Transverse colon (tissue), 4 donors: ENCODE results near the gene ATP5PF. TPM values are rescaled to one million over a fixed set of nuclear protein-coding genes. Genes with fewer than 3 reads are reported as not detected.
"Not testable (repeated sequence)": the region's sequence is repeated elsewhere in the genome, so short reads cannot be mapped to it uniquely, and the experiment has no call there.

Experiments used
- DNase-seq: peaks from one replicate; pipeline ENCODE4 v3.0.0-alpha.2; 2019
- H3K27ac ChIP-seq, 4 donors: fragments of 200-600 bp; sonication (generic); 2 replicates each; pipeline ENCODE4 v1.5.1; 2016 to 2018; ENCODE audit warnings: inconsistent platforms in 4 of 4
- H3K27me3 ChIP-seq: fragments of 200-600 bp; sonication (generic); 2 replicates; pipeline ENCODE4 v1.5.1; 2017; ENCODE audit warnings: inconsistent platforms
- H3K36me3 ChIP-seq, 4 donors: fragments of 200-600 bp; sonication (generic); 2 replicates each; pipeline ENCODE4 v1.5.1; 2017 to 2019; ENCODE audit warnings: inconsistent platforms in 4 of 4
- H3K4me1 ChIP-seq, 4 donors: fragments of 200-600 bp; sonication (generic); 2 replicates each; pipeline ENCODE4 v1.5.1; 2017 to 2020; ENCODE audit warnings: inconsistent platforms in 4 of 4
- H3K4me3 ChIP-seq, 4 donors: fragments of 200-600 bp; sonication (generic); 1 replicate in 1 of 4; 2 replicates in 3 of 4; pipeline versions ENCODE4 v1.5.1 to v1.6.1; 2017 to 2019; ENCODE audit warnings: inconsistent platforms in 4 of 4
- H3K9me3 ChIP-seq, 2 donors: fragments of 200-600 bp; sonication (generic); 2 replicates each; pipeline ENCODE4 v1.5.1; 2017 to 2019; ENCODE audit warnings: inconsistent platforms in 2 of 2
- CTCF ChIP-seq, 5 experiments: fragments of 200-600 bp in 3 of 5; fragments of 450-650 bp in 2 of 5; sonication (generic) in 3 of 5; IDR thresholded peaks; 1 replicate in 2 of 5; 2 replicates in 3 of 5; pipeline ENCODE4 v1.5.1; 2016 to 2017; ENCODE audit warnings: antibody characterized with exemption in 5 of 5, inconsistent platforms in 3 of 5, mild to moderate bottlenecking in 2 of 5, moderate library complexity in 1 of 5
- EP300 ChIP-seq: sonication (generic); formaldehyde crosslinking; IDR thresholded peaks from one replicate; pipeline ENCODE4 v1.6.1; 2017; ENCODE audit warnings: antibody characterized with exemption, low read depth
- POLR2A ChIP-seq: fragments of 450-650 bp; IDR thresholded peaks from one replicate; pipeline ENCODE4 v1.6.1; 2016; ENCODE audit warnings: antibody characterized with exemption, mild to moderate bottlenecking, moderate library complexity
- POLR2AphosphoS5 ChIP-seq, 3 donors: sonication (generic); formaldehyde crosslinking; IDR thresholded peaks; one replicate each; pipeline ENCODE4 v1.6.1; 2016; ENCODE audit warnings: antibody characterized with exemption in 3 of 3
- WGBS, 2 donors: methylation state at CpG; one replicate each; pipeline ENCODE4 v1.1.5; 2018; ENCODE audit warnings: low coverage in 1 of 2; 5-methylcytosine and 5-hydroxymethylcytosine counted together
- in situ Hi-C, 4 donors: fragments of 200-750 bp; cut with MboI; loops; one replicate each; pipeline versions ENCODE4 v1.15.0 to v1.15.1; 2017; ENCODE audit warnings: low sequenced_read_pairs in 3 of 4, low pct_ligation_motif_present in 1 of 4, low pct_unique_long_range_greater_than_20kb in 1 of 4
- intact Hi-C: fragments of 100-400 bp; cut with DNase I; formaldehyde crosslinking; loops from one replicate; pipeline ENCODE4 v1.15.1; 2023; ENCODE audit warnings: low total_unique reads
- total RNA-seq, 4 donors: library from RNA; depleted of rRNA; stranded (reverse); fragments of >200 nt; gene quantifications; one replicate each; pipeline ENCODE4 v1.1.0, GENCODE V29; 2016

The ATP5PF gene
- total RNA-seq = 100 to 1,000 TPM in 1 of 4 donors, 10 to 100 TPM in 3; 56.9 to 147 (median 78.4) TPM

- in situ Hi-C loops = no loop called here
Observed at GRCh38 chr21:25734904-25735645, at the start of gene ATP5PF, which contains the start of gene GABPA. ATP5PF (minus strand) TSS chr21:25734904; CDS start chr21:25729794, 5,110 bp downstream. GABPA (plus strand) TSS chr21:25734972; CDS start chr21:25741599, 6,627 bp downstream.

GRCh38 chr21:25778126-25778875 is 43.6 kb upstream of the ATP5PF start:
- H3K9me3 ChIP-seq, H3K4me1 ChIP-seq, H3K4me3 ChIP-seq, intact Hi-C loops, H3K27me3 ChIP-seq, DNase-seq, H3K27ac ChIP-seq, H3K36me3 ChIP-seq: not testable (repeated sequence)
- in situ Hi-C loops = loop anchor here in 1 of 4 donors (25.0 kb wide), 1 partner anchor 934 kb away; no protein-coding TSS in a partner anchor
- WGBS, 2 donors = 83 to 96% methylated on average over 1 to 45 of the region's 52 CpGs

More at GRCh38 chr21:25734904-25735645, at the start of gene ATP5PF, which contains the start of gene GABPA:
- Histone ChIP-seq H3K4me1 (peaks cover 17 to 43% (median 24%) of the 10 kb centered on the region in 4 donors), H3K27me3 (no peaks in the 10 kb centered on the region), H3K36me3 (no peaks in the 10 kb centered on the region), H3K9me3 (no peaks in the 10 kb centered on the region), H3K4me3 (peak within 1 kb of the TSS; percentile 48 to 90 (median 88)), H3K27ac (peak within 1 kb of the TSS; percentile 95 to 99 (median 96))
- intact Hi-C loops = loop anchor here (10.0 kb wide), 1 partner anchor 130 kb away; the partner anchor contains the start of gene MRPL39
- peak; percentile 98 for DNase-seq
- 0 to 1% methylated on average over 3 to 43 of the region's 64 CpGs for WGBS, 2 donors
- TF ChIP-seq CTCF (IDR thresholded peaks at IDR 0.05) (peak in 2 of 5 experiments; percentile 20 to 37), POLR2A (peak; percentile 1), POLR2AphosphoS5 (IDR thresholded peaks at IDR 0.05) (peak in 2 of 3 donors; percentile 20 to 29), EP300 (no peak)

- Histone ChIP-seq H3K9me3 (no peaks in the 10 kb centered on the region), H3K4me3 (no peak overlapping the region), H3K4me1 (no peaks in the 10 kb centered on the region), H3K27me3 (no peaks in the 10 kb centered on the region), H3K27ac (no peak overlapping the region), H3K36me3 (no peaks in the 10 kb centered on the region)
- intact Hi-C loops = no loop called here
- whole genome bisulfite sequencing, 2 donors = 54 to 62% methylated on average over 3 to 4 of the region's 4 CpGs
- DNase-seq = no peak
- in situ Hi-C loops = loop anchor here in 1 of 4 donors (25.0 kb wide), 1 partner anchor 936 kb away; no protein-coding TSS in a partner anchor
- TF ChIP-seq CTCF (IDR thresholded peaks at IDR 0.05) (no peak), EP300 (no peak), POLR2AphosphoS5 (IDR thresholded peaks at IDR 0.05) (no peak), POLR2A (no peak)
Observed at GRCh38 chr21:25776440-25776839, 41.7 kb upstream of the ATP5PF start.

- in situ Hi-C loops = no loop called here
- peaks cover 0 to 12% (median 5%) of the 10 kb centered on the region in 4 donors for H3K36me3 ChIP-seq
- H3K27ac ChIP-seq = no peak overlapping the region
- no peak for DNase-seq
- TF ChIP-seq POLR2AphosphoS5 (IDR thresholded peaks at IDR 0.05) (no peak), CTCF (IDR thresholded peaks at IDR 0.05) (no peak), POLR2A (no peak)
- no peak overlapping the region for H3K4me3 ChIP-seq
- H3K27me3 ChIP-seq = no peaks in the 10 kb centered on the region
- no peaks in the 10 kb centered on the region for H3K9me3 ChIP-seq
- 17 to 40% methylated on average over 2 of the region's 2 CpGs for WGBS, 2 donors
- H3K4me1 ChIP-seq = no peaks in the 10 kb centered on the region
- intact Hi-C loops = no loop called here
Observed at GRCh38 chr21:25772686-25773085, 38.0 kb upstream of the ATP5PF start.
